Spleen (tissue), 11 donors: Measurements from ENCODE around the gene METAP1D. TPM values are rescaled to one million over a fixed set of nuclear protein-coding genes. Genes with fewer than 3 reads are reported as not detected.

Experiments
- DNase-seq: peaks from one replicate; pipeline ENCODE4 v3.0.0-alpha.2; 2020
- H3K27ac ChIP-seq, 8 donors: fragments of 200-600 bp; sonication (generic) in 7 of 8; 1 replicate in 4 of 8; 2 replicates in 4 of 8; pipeline versions ENCODE4 v1.5.0 to v1.8.0; 2016 to 2021; ENCODE audit warnings: inconsistent platforms in 4 of 8, mild to moderate bottlenecking in 4 of 8, moderate library complexity in 1 of 8
- H3K27me3 ChIP-seq, 7 donors: fragments of 200-600 bp; sonication (generic) in 6 of 7; replicated peaks in 1 of 7; 1 replicate in 4 of 7; 2 replicates in 3 of 7; pipeline versions ENCODE4 v1.5.0 to v1.8.0; 2016 to 2021; ENCODE audit warnings: inconsistent platforms in 3 of 7, mild to moderate bottlenecking in 1 of 7
- H3K36me3 ChIP-seq, 6 donors: fragments of 200-600 bp; sonication (generic) in 5 of 6; 1 replicate in 4 of 6; 2 replicates in 2 of 6; pipeline versions ENCODE4 v1.5.0 to v1.8.0; 2016 to 2021; ENCODE audit warnings: inconsistent platforms in 2 of 6
- H3K4me1 ChIP-seq, 6 donors: fragments of 200-600 bp; sonication (generic) in 5 of 6; 1 replicate in 3 of 6; 2 replicates in 3 of 6; pipeline versions ENCODE4 v1.5.0 to v1.8.0; 2016 to 2021; ENCODE audit warnings: inconsistent platforms in 3 of 6
- H3K4me3 ChIP-seq, 8 donors: fragments of 200-600 bp; sonication (generic) in 7 of 8; 1 replicate in 4 of 8; 2 replicates in 4 of 8; pipeline versions ENCODE4 v1.5.0 to v1.8.0; 2016 to 2021; ENCODE audit warnings: inconsistent platforms in 4 of 8, mild to moderate bottlenecking in 4 of 8, moderate library complexity in 2 of 8
- H3K9me3 ChIP-seq, 8 donors: fragments of 200-600 bp; sonication (generic) in 7 of 8; 1 replicate in 4 of 8; 2 replicates in 4 of 8; pipeline versions ENCODE4 v1.5.0 to v1.8.0; 2016 to 2021; ENCODE audit warnings: inconsistent platforms in 4 of 8
- CTCF ChIP-seq, 11 experiments: fragments of 200-600 bp in 7 of 11; fragments of 450-650 bp in 4 of 11; sonication (generic) in 4 of 11; IDR thresholded peaks in 8 of 11; conservative IDR thresholded peaks in 3 of 11; 1 replicate in 7 of 11; 2 replicates in 4 of 11; pipeline versions ENCODE4 v1.4.0 to v1.8.0; 2016 to 2021; ENCODE audit warnings: antibody characterized with exemption in 11 of 11, inconsistent platforms in 4 of 11, mild to moderate bottlenecking in 1 of 11
- POLR2A ChIP-seq, 3 donors: fragments of 450-650 bp; IDR thresholded peaks; one replicate each; pipeline ENCODE4 v1.5.1; 2017; ENCODE audit warnings: antibody characterized with exemption in 3 of 3, mild to moderate bottlenecking in 1 of 3
- POLR2AphosphoS5 ChIP-seq, 3 donors: sonication (generic); formaldehyde crosslinking; IDR thresholded peaks; one replicate each; pipeline ENCODE4 v1.5.1; 2017; ENCODE audit warnings: antibody characterized with exemption in 3 of 3
- WGBS, 5 donors: extraction: QIAGEN DNeasy Blood & Tissue Kit in 3 of 5; methylation state at CpG; one replicate each; pipeline versions ENCODE4 v1.1.5 to v1.1.7; 2013 to 2018; 5-methylcytosine and 5-hydroxymethylcytosine counted together
- intact Hi-C: fragments of 100-400 bp; cut with DNase I; formaldehyde crosslinking; loops from one replicate; pipeline ENCODE4 v1.15.0; 2023; ENCODE audit warnings: low total_unique reads
- polyA plus RNA-seq, 3 donors: library from polyadenylated mRNA; stranded (reverse); fragments of 200-250 nt; gene quantifications; one replicate each; pipeline ENCODE4 v1.2.1, GENCODE V29; 2013
- total RNA-seq, 7 donors: library from RNA; depleted of rRNA in 3 of 7; stranded (reverse); fragments of >200 nt in 3 of 7; fragmentation: NEBNext Ultra II Directional in 4 of 7; extraction: Animal tissue kit (Norgen Biotek cat#: 25700) in 4 of 7; gene quantifications; one replicate each; pipeline versions ENCODE4 v1.1.0 to v1.2.1, GENCODE V29; 2016 to 2021
- donor health status: healthy with polysubstance abuse.
- donor health status: DM: no; HTN: no; CAD: no; lungs with moderate emphysema.
- donor health status: DM: no; HTN: no; CAD: no.
- donor health status: Bipolar disorder and iron deficiency.
- donor health status: healthy.
- donor health status: DM: no; HTN: no; CAD: no.
- donor health status: DM: yes; HTN: yes; CAD: no.

The METAP1D gene
- total and polyA plus RNA-seq, 10 donors = 4.9 to 11.9 (median 8.0) TPM

- TF ChIP-seq POLR2A (IDR thresholded peaks at IDR 0.05) (no peak), CTCF (IDR thresholded peaks at IDR 0.05 in 8 of 11, conservative IDR thresholded peaks at IDR 0.05 in 3 of 11) (no peak), POLR2AphosphoS5 (IDR thresholded peaks at IDR 0.05) (no peak)
- Histone ChIP-seq H3K27me3 (no peaks in the 10 kb centered on the region), H3K4me3 (no peak overlapping the region), H3K4me1 (peaks cover 0 to 10% (median 0%) of the 10 kb centered on the region in 6 donors), H3K9me3 (no peaks in the 10 kb centered on the region), H3K27ac (no peak overlapping the region), H3K36me3 (no peaks in the 10 kb centered on the region)
- DNase-seq = no peak
- WGBS, 5 donors = 53 to 65% (median 57%) methylated on average over 8 of the region's 8 CpGs
- intact Hi-C loops = no loop called here
These were observed 21.6 kb downstream of the METAP1D start for GRCh38 chr2:172021074-172021931.

GRCh38 chr2:172021955-172022354 is 22.2 kb downstream of the METAP1D start:
- no peak overlapping the region for H3K4me3 ChIP-seq
- 64 to 89% (median 71%) methylated on average over 5 of the region's 5 CpGs for WGBS, 5 donors
- TF ChIP-seq CTCF (IDR thresholded peaks at IDR 0.05 in 8 of 11, conservative IDR thresholded peaks at IDR 0.05 in 3 of 11) = no peak
- TF ChIP-seq POLR2A (IDR thresholded peaks at IDR 0.05) = no peak
- TF ChIP-seq POLR2AphosphoS5 (IDR thresholded peaks at IDR 0.05) = no peak

GRCh38 chr2:172031536-172031935 is 31.8 kb downstream of the METAP1D start:
- Histone ChIP-seq H3K9me3 (no peaks in the 10 kb centered on the region), H3K4me1 (no peaks in the 10 kb centered on the region), H3K27ac (no peak overlapping the region), H3K36me3 (no peaks in the 10 kb centered on the region), H3K27me3 (no peaks in the 10 kb centered on the region), H3K4me3 (no peak overlapping the region)
- DNase-seq = no peak
- no peak for TF ChIP-seq CTCF (IDR thresholded peaks at IDR 0.05 in 8 of 11, conservative IDR thresholded peaks at IDR 0.05 in 3 of 11)
- no peak for TF ChIP-seq POLR2A (IDR thresholded peaks at IDR 0.05)
- TF ChIP-seq POLR2AphosphoS5 (IDR thresholded peaks at IDR 0.05) = no peak
- WGBS, 5 donors = 70 to 84% (median 81%) methylated on average over 4 of the region's 4 CpGs
- intact Hi-C loops = no loop called here

More at GRCh38 chr2:172021955-172022354, 22.2 kb downstream of the METAP1D start:
- Histone ChIP-seq H3K27me3 (no peaks in the 10 kb centered on the region), H3K36me3 (no peaks in the 10 kb centered on the region), H3K4me1 (peaks cover 0 to 10% (median 0%) of the 10 kb centered on the region in 6 donors), H3K9me3 (no peaks in the 10 kb centered on the region), H3K27ac (no peak overlapping the region)
- DNase-seq = no peak
- intact Hi-C loops = no loop called here

- Histone ChIP-seq H3K4me3 (no peak overlapping the region), H3K9me3 (no peaks in the 10 kb centered on the region), H3K27me3 (no peaks in the 10 kb centered on the region), H3K4me1 (no peaks in the 10 kb centered on the region), H3K27ac (no peak overlapping the region), H3K36me3 (no peaks in the 10 kb centered on the region)
- intact Hi-C loops = no loop called here
- TF ChIP-seq POLR2A (IDR thresholded peaks at IDR 0.05) = no peak
- DNase-seq = no peak
- 91 to 97% (median 94%) methylated on average over 3 of the region's 3 CpGs for WGBS, 5 donors
These were observed 38.4 kb downstream of the METAP1D start for GRCh38 chr2:172038121-172038520.
